ENCODE data around the gene FGF18. TPM values are rescaled to one million over a fixed set of nuclear protein-coding genes. Genes with fewer than 3 reads are reported as not detected.

FGF18 gene
- total RNA-seq, 3 donors from 2014 or later (not counting 1 experiment from before 2014, with no cell fraction given) = 0.16 to 0.25 (median 0.23) TPM

DNA sequence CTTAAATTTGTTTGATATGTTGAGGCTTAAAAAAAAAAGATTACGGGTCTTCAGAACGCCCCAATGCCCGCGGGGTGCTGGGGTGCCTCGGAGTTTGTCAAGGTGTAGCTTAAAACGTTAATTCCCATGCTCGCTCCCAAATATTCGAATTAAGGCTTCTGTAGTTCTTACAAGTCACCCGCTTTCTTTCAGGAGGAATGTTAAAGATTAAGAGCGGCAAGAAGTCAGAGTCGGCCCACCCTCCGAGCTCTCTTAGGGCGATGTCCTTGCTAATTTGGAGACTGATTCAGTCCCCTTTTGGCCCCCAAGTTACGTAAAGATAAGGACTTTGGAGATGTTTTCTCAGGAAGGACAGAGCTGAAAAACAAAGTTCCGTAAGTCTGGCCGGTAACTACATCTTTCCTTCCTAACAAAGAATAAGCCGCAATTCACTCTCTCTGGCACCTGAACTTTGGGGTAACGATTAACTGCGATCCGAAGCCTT, 32.5 kb upstream of the FGF18 start:
- Mint-ChIP-seq H3K27me3 (ENCODE audit: low read depth in 2 of 2) (no peaks in the 10 kb centered on the region), H3K27ac (peak overlapping the region; percentile 94 to 100), H3K36me3 (no peaks in the 10 kb centered on the region), H3K4me3 (peak overlapping the region; percentile 97), H3K9me3 (no peaks in the 10 kb centered on the region), H3K4me1 (peaks cover 48 to 50% of the 10 kb centered on the region in 2 donors)
- H3K27ac ChIP-seq (ENCODE audit: low read length) = peak overlapping the region; percentile 85
- intact Hi-C loops (cut with micrococcal nuclease) = no loop called here
- TF ChIP-seq, protein P1, sequence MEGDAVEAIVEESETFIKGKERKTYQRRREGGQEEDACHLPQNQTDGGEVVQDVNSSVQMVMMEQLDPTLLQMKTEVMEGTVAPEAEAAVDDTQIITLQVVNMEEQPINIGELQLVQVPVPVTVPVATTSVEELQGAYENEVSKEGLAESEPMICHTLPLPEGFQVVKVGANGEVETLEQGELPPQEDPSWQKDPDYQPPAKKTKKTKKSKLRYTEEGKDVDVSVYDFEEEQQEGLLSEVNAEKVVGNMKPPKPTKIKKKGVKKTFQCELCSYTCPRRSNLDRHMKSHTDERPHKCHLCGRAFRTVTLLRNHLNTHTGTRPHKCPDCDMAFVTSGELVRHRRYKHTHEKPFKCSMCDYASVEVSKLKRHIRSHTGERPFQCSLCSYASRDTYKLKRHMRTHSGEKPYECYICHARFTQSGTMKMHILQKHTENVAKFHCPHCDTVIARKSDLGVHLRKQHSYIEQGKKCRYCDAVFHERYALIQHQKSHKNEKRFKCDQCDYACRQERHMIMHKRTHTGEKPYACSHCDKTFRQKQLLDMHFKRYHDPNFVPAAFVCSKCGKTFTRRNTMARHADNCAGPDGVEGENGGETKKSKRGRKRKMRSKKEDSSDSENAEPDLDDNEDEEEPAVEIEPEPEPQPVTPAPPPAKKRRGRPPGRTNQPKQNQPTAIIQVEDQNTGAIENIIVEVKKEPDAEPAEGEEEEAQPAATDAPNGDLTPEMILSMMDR (IDR thresholded peaks at IDR 0.05) = no peak
- 25% methylated on average over 19 of the region's 20 CpGs for WGBS (ENCODE audit: insufficient coverage)
- peaks cover 28% of the 10 kb centered on the region for H3K4me1 ChIP-seq (ENCODE audit: control insufficient read depth, insufficient read depth, low read length)
- DNase-seq (no peak), ATAC-seq (no peak)
- H3K27me3 ChIP-seq (ENCODE audit: control insufficient read depth, insufficient read depth, low read length) = no peaks in the 10 kb centered on the region
- H3K9me3 ChIP-seq (ENCODE audit: control insufficient read depth, insufficient read depth, low read length) = no peaks in the 10 kb centered on the region
- peaks cover 7% of the 10 kb centered on the region for H3K36me3 ChIP-seq (ENCODE audit: control insufficient read depth, insufficient read depth, low read length)
- H3K4me3 ChIP-seq (ENCODE audit: low read length) = peak overlapping the region; percentile 62

DNA sequence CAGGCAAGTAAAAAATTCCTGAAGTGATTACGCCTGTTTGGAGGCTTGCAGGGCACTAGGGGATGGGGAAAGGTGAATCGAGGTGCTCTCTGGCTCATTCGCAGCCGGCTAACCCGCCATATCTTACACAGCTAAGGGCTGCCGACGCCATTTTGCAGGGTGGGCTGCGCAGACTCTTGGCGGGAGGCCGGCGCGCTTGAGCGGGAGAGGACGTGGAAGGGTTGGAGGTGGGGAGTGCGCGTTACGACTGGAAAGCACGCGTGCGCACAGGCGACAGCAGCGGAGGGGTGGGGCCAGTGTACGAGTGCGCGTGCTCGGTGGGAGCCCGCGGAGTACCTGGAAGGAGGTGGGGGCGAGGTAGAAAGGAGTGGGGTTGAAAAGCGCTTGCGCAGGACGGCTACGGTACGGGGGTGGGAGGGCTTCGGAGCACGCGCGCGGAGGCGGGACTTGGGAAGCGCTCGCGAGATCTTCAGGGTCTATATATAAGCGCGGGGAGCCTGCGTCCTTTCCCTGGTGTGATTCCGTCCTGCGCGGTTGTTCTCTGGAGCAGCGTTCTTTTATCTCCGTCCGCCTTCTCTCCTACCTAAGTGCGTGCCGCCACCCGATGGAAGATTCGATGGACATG, 32.0 kb upstream of the FGF18 start, which contains the start of gene NPM1:
Gene NPM1, plus strand, starts transcription at position 505 of the 625 bp plus-strand sequence. Its CDS starts 100 bp downstream, at position 605.
- peak within 1 kb of the TSS; percentile 97 for H3K4me3 Mint-ChIP-seq
- intact Hi-C loops (cut with micrococcal nuclease) = no loop called here
- ATAC-seq = peak; percentile 87 to 94 (median 87)
- peak within 1 kb of the TSS; percentile 62 for H3K4me3 ChIP-seq (ENCODE audit: low read length)
- no peaks in the 10 kb centered on the region for H3K27me3 ChIP-seq (ENCODE audit: control insufficient read depth, insufficient read depth, low read length)
- under 1% methylated on average over 56 of the region's 56 CpGs for WGBS (ENCODE audit: insufficient coverage)
- peak within 1 kb of the TSS; percentile 85 for H3K27ac ChIP-seq (ENCODE audit: low read length)
- no peaks in the 10 kb centered on the region for H3K9me3 Mint-ChIP-seq
- H3K27me3 Mint-ChIP-seq (ENCODE audit: low read depth in 2 of 2) = no peaks in the 10 kb centered on the region
- H3K36me3 ChIP-seq (ENCODE audit: control insufficient read depth, insufficient read depth, low read length) = peaks cover 12% of the 10 kb centered on the region
- H3K27ac Mint-ChIP-seq = peak within 1 kb of the TSS; percentile 94 to 100
- DNase-seq = peak; percentile 91 to 100
- peaks cover 48 to 52% of the 10 kb centered on the region in 2 donors for H3K4me1 Mint-ChIP-seq
- TF ChIP-seq, protein P1 (IDR thresholded peaks at IDR 0.05) = no peak
- peaks cover 31% of the 10 kb centered on the region for H3K4me1 ChIP-seq (ENCODE audit: control insufficient read depth, insufficient read depth, low read length)
- no peaks in the 10 kb centered on the region for H3K9me3 ChIP-seq (ENCODE audit: control insufficient read depth, insufficient read depth, low read length)
- peaks cover 2% of the 10 kb centered on the region for H3K36me3 Mint-ChIP-seq

DNA sequence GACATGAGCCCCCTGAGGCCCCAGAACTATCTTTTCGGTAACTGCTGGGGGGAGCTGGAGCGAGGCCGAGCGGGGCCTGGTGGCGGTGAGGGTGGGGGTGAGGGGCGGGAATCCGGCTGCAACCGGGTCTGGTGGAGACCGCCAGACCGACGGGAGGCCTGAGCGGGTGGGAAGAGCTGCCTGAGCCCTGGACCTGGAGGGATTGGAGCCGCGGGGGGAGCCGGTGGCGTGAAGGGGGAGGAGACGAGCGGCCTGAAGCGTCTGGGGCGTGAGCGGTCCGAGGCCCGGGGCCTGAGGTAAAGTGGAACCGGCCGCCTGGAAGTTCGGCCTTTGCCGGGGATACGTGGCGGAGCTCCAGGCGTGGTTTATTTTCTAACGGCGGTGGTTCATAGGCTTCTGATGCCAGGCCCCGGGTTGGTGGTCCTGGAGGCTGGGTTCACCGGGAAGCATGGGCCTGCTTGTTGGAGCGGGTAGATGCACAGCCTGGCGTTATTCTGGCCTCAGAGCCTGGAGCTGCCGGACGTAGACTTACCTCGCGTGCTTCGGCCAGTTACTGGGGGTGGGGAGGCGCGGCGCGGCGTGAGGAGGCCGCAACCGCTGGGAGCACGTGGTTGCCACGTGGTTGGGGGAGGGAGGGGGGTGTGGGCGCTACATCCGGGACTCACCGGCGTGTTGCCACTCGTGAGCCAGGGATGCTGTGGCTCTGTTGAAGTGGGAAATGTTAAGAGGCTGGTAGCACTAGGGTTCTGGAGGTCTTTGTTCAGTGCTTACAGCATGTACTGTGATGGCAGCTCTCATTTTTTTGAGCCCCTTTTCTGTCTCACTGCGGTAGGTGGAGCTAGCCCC, 31.3 kb upstream of the FGF18 start:
- H3K27ac Mint-ChIP-seq = peak overlapping the region; percentile 94 to 100
- ATAC-seq (peak; percentile 17 to 48 (median 34)), DNase-seq (peak; percentile 76 to 91)
- no peaks in the 10 kb centered on the region for H3K9me3 Mint-ChIP-seq
- H3K4me1 Mint-ChIP-seq = peaks cover 55 to 58% of the 10 kb centered on the region in 2 donors
- H3K36me3 Mint-ChIP-seq = peaks cover 10% of the 10 kb centered on the region
- no peaks in the 10 kb centered on the region for H3K27me3 ChIP-seq (ENCODE audit: control insufficient read depth, insufficient read depth, low read length)
- under 1% methylated on average over 56 of the region's 56 CpGs for whole genome bisulfite sequencing (ENCODE audit: insufficient coverage)
- peaks cover 31% of the 10 kb centered on the region for H3K4me1 ChIP-seq (ENCODE audit: control insufficient read depth, insufficient read depth, low read length)
- TF ChIP-seq, protein P1 (IDR thresholded peaks at IDR 0.05) = no peak
- peak overlapping the region; percentile 62 for H3K4me3 ChIP-seq (ENCODE audit: low read length)
- peak overlapping the region; percentile 97 for H3K4me3 Mint-ChIP-seq
- H3K9me3 ChIP-seq (ENCODE audit: control insufficient read depth, insufficient read depth, low read length) = no peaks in the 10 kb centered on the region
- H3K27ac ChIP-seq (ENCODE audit: low read length) = peak overlapping the region; percentile 85
- H3K36me3 ChIP-seq (ENCODE audit: control insufficient read depth, insufficient read depth, low read length) = peaks cover 19% of the 10 kb centered on the region
- intact Hi-C loops (cut with micrococcal nuclease) = no loop called here
- H3K27me3 Mint-ChIP-seq (ENCODE audit: low read depth in 2 of 2) = no peaks in the 10 kb centered on the region

Data from natural killer cell (primary cell).